RWPE2 (cell line): ENCODE results near the gene CARD19.

Experiments used
- ATAC-seq: fragments of 200-7000 bp; cut with Tn5 transposase; 3 replicates; pipeline ENCODE4 v1.9.1; 2021; ENCODE audit warnings: low read depth
- DNase-seq: peaks from one replicate; pipeline ENCODE4 v3.0.0-alpha.2; 2020; ENCODE audit warnings: low spot score
- H3K27ac ChIP-seq: fragments of 450-650 bp; 2 replicates; pipeline ENCODE4 v1.5.1; 2017; ENCODE audit warnings: mild to moderate bottlenecking; ENCODE audit not compliant: poor library complexity, severe bottlenecking
- H3K27me3 ChIP-seq: fragments of 250-450 bp; sonication (Bioruptor Pico); 2 replicates; pipeline ENCODE4 v1.5.1; 2021; ENCODE audit warnings: mild to moderate bottlenecking, moderate library complexity; ENCODE audit not compliant: insufficient read depth, poor library complexity, severe bottlenecking
- H3K36me3 ChIP-seq: fragments of 250-450 bp; sonication (Bioruptor Pico); 2 replicates; pipeline ENCODE4 v1.5.1; 2020; ENCODE audit warnings: low read depth, mild to moderate bottlenecking, moderate library complexity
- H3K4me1 ChIP-seq: fragments of 250-450 bp; sonication (Bioruptor Pico); 2 replicates; pipeline ENCODE4 v1.5.1; 2021; ENCODE audit warnings: mild to moderate bottlenecking, moderate library complexity; ENCODE audit not compliant: insufficient read depth, poor library complexity, severe bottlenecking
- H3K4me3 ChIP-seq: fragments of 250-450 bp; sonication (Bioruptor Pico); 2 replicates; pipeline ENCODE4 v1.5.1; 2021; ENCODE audit warnings: mild to moderate bottlenecking, moderate library complexity; ENCODE audit not compliant: severe bottlenecking
- H3K9me3 ChIP-seq: fragments of 250-450 bp; sonication (Bioruptor Pico); 2 replicates; pipeline ENCODE4 v1.5.1; 2021; ENCODE audit warnings: mild to moderate bottlenecking, moderate library complexity; ENCODE audit not compliant: severe bottlenecking
- TF ChIP-seq, protein P1 (sequence below): fragments of 450-650 bp; IDR thresholded peaks from one replicate; pipeline ENCODE4 v1.5.1; 2017; ENCODE audit warnings: mild to moderate bottlenecking, moderate library complexity; ENCODE audit not compliant: poor library complexity, severe bottlenecking

CARD19 gene

DNA sequence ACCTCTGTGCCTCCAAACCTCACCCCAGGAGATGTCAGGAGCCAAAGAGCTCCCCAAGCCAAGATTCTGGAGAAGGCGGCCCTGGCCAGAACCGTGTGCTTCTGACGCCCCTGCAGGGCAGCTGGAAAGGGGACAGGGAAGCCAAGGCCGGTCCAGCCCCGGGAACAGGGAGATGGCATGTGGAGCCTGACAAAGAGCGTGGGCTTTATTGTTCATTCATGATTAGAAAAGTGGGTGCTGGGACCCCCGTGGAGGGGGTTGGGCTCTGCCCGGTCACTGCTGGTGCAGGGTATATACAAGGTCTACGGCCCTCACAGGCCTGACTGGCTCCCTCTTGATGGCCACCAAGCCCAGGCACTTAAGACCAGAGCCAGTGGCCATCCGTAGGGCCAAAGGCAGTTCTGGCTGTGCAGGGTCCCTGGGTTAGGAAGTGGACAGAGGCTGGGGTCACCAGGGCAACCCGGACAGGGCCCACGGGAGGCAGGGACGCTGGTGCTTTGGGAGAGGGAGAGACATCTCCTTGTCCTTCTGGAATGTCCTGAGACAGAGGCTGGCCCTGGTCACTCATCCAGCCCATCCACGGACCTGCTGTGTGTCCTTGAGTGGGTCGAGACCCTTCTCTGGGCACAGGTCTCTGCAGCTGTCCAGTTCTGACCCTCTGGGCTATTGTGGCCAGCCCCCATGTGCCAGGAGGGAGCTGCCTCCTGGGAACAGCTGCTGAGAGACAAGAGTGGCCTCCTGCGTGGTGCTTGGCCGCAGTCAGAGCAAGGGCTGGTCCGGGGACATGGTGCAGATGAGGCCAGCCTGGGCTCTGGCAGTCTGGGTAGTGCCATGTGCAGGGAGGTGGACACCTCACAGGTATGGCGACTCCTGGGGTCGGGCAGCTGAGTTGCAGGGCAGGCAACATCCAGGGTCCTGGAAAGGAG is 25.6 kb downstream of the CARD19 start:
- TF ChIP-seq, protein P1, sequence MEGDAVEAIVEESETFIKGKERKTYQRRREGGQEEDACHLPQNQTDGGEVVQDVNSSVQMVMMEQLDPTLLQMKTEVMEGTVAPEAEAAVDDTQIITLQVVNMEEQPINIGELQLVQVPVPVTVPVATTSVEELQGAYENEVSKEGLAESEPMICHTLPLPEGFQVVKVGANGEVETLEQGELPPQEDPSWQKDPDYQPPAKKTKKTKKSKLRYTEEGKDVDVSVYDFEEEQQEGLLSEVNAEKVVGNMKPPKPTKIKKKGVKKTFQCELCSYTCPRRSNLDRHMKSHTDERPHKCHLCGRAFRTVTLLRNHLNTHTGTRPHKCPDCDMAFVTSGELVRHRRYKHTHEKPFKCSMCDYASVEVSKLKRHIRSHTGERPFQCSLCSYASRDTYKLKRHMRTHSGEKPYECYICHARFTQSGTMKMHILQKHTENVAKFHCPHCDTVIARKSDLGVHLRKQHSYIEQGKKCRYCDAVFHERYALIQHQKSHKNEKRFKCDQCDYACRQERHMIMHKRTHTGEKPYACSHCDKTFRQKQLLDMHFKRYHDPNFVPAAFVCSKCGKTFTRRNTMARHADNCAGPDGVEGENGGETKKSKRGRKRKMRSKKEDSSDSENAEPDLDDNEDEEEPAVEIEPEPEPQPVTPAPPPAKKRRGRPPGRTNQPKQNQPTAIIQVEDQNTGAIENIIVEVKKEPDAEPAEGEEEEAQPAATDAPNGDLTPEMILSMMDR: no peak
- DNase-seq (peak; percentile 58), ATAC-seq (no peak)
- H3K4me3 ChIP-seq: no peak overlapping the region
- H3K27ac ChIP-seq: no peak overlapping the region
- H3K4me1 ChIP-seq: peaks cover 11% of the 10 kb centered on the region
- no peaks in the 10 kb centered on the region for H3K9me3 ChIP-seq
- no peaks in the 10 kb centered on the region for H3K27me3 ChIP-seq
- peaks cover 5% of the 10 kb centered on the region; the same call in 1 of the 2 replicates for H3K36me3 ChIP-seq

DNA sequence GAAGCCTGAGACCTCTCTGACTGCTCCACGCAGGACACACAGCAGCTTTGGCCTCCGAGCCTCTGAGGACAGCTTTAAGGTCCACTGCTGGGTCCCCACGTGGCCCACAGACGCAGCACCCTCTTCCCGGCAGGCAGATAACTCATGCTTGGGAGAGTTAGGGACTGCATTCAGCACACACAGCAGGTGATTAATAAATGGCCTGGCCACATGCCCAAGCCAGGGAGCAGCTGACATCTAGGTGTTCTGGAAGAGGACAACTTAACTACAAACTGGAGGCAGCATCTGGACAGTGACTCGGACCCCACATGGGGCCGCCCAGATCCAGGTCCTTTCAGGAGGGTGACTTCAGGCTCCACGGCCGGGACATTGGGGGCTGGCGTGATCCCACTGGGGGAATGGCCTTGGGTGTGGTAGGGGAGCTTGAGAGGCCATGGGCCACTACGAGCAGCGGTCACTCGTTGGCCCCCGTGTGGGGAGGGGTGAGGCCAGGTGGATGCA is 26.8 kb downstream of the CARD19 start:
- TF ChIP-seq, protein P1: no peak
- DNase-seq (peak; percentile 66), ATAC-seq (no peak)
- no peaks in the 10 kb centered on the region for H3K27me3 ChIP-seq
- peaks cover 5% of the 10 kb centered on the region; the same call in 1 of the 2 replicates for H3K36me3 ChIP-seq
- H3K4me1 ChIP-seq: peaks cover 19% of the 10 kb centered on the region
- H3K9me3 ChIP-seq: no peaks in the 10 kb centered on the region
- H3K27ac ChIP-seq: no peak overlapping the region
- H3K4me3 ChIP-seq: no peak overlapping the region

DNA sequence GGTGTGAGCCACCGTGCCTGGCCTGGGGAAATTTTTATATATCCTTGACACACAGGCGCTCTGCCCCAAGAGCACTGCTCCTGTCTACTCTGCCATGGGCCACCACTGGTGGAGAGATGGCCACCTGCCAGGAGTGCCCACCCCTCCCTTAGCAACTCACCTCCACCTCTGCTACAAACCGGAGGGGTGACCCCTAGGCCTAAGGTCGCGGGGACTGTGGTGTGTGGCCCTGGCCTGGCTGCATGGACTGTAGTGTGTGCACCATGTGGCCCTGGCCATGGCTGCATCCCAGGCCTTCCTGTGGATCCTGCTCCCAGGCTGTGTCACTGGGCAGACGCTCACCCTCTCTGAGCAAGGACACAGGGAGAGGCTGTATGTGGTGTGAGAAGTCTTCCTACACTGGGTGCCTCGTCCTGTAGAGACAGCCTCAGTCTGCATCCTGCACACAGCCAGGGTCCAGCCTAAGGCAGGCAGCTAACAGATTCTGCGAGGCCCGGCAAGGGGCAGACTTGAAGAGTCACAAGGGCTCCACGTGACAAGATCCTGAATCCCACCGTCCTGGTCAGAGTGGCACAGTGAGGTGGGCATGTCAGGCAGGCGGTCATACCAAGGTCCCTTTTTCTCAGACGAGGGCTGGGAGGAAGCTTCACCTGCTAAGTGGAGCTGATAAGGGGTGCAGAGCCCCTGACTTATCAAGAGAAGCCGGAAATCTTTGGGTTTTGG is 27.7 kb downstream of the CARD19 start:
- Histone ChIP-seq H3K27ac (no peak overlapping the region), H3K27me3 (no peaks in the 10 kb centered on the region), H3K4me1 (peaks cover 19% of the 10 kb centered on the region), H3K4me3 (no peak overlapping the region), H3K36me3 (peaks cover 5% of the 10 kb centered on the region; the same call in 1 of the 2 replicates), H3K9me3 (no peaks in the 10 kb centered on the region)
- DNase-seq: peak; percentile 38
- TF ChIP-seq, protein P1: no peak
- ATAC-seq: no peak

DNA sequence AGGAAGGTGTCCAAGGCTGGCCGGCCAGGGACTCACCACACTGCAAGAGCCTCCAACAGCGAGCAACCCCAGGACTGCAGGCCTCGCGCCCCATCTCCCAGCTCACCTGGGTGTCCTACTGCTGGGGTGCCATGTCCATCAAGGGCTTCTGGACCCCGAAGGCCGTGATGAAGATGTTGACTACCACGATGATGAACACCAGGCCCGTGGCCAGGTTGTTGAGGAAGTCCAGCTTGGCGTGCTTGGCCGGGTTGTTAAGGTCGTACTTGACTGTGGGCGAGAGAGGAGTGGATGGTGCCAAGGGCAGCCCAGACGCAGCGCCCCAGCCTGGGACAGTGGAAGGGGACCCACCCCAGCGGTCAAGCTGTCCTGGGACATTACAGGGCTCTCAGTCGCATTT is 28.8 kb downstream of the CARD19 start:
- peaks cover 5% of the 10 kb centered on the region; the same call in 1 of the 2 replicates for H3K36me3 ChIP-seq
- DNase-seq: peak; percentile 40
- ATAC-seq: no peak
- H3K4me3 ChIP-seq: no peak overlapping the region
- H3K27me3 ChIP-seq: no peaks in the 10 kb centered on the region
- H3K27ac ChIP-seq: no peak overlapping the region
- H3K9me3 ChIP-seq: no peaks in the 10 kb centered on the region
- TF ChIP-seq, protein P1: no peak
- peaks cover 13% of the 10 kb centered on the region for H3K4me1 ChIP-seq
